Frontal cortex (tissue), 4 donors: ENCODE measurements around the gene MRPL41. TPM values are rescaled to one million over a fixed set of nuclear protein-coding genes. Genes with fewer than 3 reads are reported as not detected.
"Not testable (repeated sequence)": the region's sequence is repeated elsewhere in the genome, so short reads cannot be mapped to it uniquely, and the experiment has no call there.

ENCODE experiments used
- DNase-seq, 2 donors: peaks; one replicate each; pipeline ENCODE4 v3.0.0; 2012; ENCODE audit warnings: low spot score in 2 of 2
- FAIRE-seq: peaks from 2 replicates; lab custom pipeline; 2012; peaks lifted over from hg19 to GRCh38; lab: Jason Lieb, UNC
- total RNA-seq: library from RNA; depleted of rRNA; stranded (reverse); fragments of >200 nt; gene quantifications from one replicate; pipeline ENCODE4 v1.2.3, GENCODE V29; 2014
- donor health status: control.
- donor health status: control.
- donor health status: control.

Gene MRPL41
- total RNA-seq, 1 donor from 2014 or later = 22.4 TPM

DNA sequence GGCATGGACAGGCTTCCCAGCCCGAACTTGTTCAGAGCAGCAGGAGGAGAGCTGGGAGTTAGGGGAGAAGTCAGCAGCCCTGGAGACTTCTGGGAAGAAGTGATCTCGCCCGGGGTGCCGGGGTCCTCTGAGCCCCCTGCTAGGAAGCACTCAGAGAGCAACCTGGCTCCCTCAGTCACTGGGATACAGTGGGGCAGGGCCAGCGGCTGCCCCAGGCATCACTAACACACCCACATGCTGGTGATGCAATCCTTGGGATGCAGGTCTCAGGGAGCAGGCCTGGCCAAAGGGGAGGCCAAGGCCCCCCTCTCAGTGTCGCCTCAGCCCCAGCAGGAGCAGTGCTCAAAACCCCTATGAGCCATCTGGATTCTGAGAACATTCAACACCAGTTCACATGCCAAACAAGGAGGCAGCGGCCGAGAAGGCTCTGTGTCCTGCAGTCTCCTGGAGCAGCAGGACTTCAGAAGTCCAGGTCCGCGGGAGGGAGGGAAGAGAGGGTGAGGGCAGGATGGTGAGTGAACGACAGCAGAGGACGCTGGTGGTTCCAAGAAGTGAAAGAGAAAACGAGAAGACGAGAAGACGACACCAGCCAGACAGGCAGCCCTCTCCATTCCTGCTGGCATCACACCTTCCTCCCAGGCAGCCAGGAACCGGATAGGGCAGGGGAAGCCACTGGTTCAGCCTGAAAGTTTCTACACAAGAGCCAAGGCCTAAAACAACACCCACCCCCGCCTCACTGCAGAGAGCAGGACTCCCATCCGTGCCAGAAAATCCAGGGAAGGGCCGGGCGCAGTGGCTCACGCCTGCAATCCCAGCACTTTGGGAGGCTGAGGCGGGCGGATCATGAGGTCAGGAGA lies 3.8 kb upstream of the MRPL41 start:
- FAIRE-seq (no peak), DNase-seq (no peak)

GRCh38 chr9:137550231-137550621 lies 1.5 kb upstream of the MRPL41 start, which contains the start of gene PNPLA7:
TSS of gene PNPLA7 (minus strand) at chr9:137550402. CDS start at chr9:137550197, 205 bp downstream.
- DNase-seq (peak; percentile 80 to 81), FAIRE-seq (no peak)

DNA sequence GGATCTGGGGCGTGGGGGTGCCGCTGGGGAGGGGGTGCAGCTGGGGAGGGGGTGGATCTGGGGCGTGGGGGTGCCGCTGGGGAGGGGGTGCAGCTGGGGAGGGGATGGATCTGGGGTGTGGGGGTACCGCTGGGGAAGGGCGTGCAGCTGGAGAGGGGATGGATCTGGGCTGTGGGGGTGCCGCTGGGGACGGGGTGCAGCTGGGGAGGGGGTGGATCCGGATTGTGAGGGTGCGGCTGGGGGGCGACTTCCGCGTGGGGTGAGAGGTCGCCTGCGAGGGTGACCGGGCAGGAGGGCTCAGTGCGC lies 768 bp upstream of the MRPL41 start:
- not testable (repeated sequence) for FAIRE-seq, DNase-seq

DNA sequence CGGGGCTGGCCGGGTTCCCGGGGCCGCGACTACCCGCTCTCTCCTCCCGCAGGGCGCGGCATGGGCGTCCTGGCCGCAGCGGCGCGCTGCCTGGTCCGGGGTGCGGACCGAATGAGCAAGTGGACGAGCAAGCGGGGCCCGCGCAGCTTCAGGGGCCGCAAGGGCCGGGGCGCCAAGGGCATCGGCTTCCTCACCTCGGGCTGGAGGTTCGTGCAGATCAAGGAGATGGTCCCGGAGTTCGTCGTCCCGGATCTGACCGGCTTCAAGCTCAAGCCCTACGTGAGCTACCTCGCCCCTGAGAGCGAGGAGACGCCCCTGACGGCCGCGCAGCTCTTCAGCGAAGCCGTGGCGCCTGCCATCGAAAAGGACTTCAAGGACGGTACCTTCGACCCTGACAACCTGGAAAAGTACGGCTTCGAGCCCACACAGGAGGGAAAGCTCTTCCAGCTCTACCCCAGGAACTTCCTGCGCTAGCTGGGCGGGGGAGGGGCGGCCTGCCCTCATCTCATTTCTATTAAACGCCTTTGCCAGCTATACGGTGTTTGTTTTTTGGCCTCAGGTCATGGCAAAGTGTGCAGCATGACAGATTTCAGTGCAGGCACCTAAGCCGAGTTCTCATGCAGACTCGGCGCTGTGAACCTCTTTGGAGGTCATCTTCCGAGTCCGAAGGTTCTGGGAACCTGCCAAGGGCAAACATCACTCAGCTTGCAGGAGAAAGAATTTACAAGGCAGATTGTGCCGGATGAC lies 516 bp downstream of the MRPL41 start:
- FAIRE-seq (no peak), DNase-seq (peak in 1 of 2 donors; percentile 35)

GRCh38 chr9:137553654-137554053 lies 2.0 kb downstream of the MRPL41 start:
- FAIRE-seq = not testable (repeated sequence)

DNA sequence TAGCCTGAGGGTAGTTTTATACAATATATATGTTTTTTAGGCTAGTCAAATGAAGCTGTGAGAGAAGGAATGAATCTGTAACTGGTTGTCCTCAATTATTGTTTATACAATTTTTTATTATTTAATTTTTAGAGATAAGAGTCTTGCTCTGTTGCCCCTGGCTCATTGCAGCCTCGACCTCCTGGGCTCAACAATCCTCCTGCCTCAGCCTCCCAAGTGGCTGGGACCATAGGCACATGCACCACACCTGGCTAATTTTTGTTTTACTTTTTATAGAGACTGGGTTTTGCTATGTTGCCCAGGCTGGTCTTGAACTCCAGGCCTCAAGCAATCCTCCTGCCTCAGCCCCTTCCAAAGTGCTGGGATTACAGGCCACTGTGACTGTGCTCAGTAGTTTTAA lies 2.7 kb downstream of the MRPL41 start:
- FAIRE-seq (no peak), DNase-seq (no peak)

More at GRCh38 chr9:137553654-137554053, 2.0 kb downstream of the MRPL41 start:
- not testable (repeated sequence) for DNase-seq

DNA sequence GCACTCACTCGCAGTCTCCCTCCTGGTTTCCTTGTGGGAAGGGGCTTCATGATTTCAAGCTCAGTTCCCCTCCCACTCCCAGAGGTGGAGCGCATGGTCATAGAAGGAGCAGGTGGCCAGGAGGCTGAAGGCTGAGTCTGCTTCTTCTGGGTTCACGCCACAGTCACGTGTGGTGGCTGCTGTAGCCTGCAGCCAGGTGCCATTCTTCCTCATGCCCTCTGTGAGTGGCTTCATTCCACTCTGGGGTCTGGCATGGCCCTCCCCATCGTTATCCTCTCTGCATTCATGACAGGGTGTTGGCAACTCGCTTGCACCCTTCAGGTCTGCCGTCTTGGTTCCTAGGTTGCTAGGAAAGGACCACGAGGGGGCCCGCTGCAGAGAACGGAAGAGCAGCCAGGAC lies 3.5 kb downstream of the MRPL41 start:
- FAIRE-seq = no peak
- DNase-seq = no peak

DNA sequence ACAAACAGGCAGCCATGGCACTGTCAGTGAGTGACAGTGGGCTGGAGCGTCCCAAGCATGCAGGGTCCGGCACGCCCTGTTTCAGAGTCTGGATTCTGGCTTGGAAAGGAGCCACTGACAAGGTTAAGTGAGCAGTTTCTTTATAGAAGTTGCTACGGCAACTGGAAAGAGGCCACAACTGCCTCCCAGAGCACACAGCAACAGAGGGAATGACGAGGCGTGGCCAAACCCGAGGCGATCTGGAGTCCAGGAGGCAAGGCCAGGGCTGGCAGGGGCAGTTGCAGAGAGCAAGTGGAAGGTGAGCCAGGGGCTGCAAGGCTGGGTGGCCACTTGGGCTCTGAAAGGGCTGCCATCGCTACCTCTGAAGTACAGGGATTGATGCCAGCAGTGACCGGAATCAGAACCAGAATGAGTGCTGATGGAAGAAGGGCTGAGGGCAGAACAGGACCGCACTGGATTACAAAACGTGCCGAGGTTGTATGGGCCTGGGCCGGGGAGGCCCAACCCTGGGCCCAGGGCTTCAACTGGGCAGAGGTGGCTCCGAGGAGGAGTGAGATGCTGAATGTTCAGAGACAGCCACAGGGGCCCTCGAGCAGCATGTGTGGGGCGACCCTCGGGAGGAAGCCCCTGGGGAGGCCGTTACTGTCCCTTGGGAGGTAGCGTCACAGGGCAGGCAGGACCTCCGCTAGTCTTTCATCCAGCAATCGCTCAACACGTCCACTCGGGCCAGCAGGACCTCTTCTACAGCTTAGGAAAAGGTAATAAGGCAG lies 4.6 kb downstream of the MRPL41 start:
- no peak for DNase-seq

GRCh38 chr9:137558127-137558526 lies 6.4 kb downstream of the MRPL41 start:
- FAIRE-seq = no peak
- no peak for DNase-seq

More for the DNA sequence above, 4.6 kb downstream of the MRPL41 start:
- FAIRE-seq = no peak

DNA sequence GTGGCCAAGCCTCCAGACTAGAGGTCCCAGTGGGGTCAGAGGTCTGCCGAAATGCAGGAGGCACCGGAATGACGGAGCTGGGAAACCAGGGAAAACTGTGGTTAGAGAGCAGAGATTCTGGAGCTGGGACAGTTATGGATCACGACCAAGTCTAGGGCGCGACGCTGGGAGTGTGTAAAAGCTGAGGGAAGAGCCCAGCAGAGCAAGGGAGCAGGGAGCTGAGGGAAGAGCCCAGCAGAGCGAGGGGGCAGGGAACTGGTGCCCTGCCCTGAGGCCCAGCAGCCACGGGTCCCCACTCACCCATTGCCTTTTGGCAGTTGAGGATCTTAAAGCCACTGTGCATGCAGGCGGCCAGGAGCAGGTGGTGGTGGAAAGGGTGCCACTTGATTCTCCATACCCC lies 12.5 kb downstream of the MRPL41 start:
- no peak for DNase-seq
- no peak for FAIRE-seq

- FAIRE-seq (no peak), DNase-seq (no peak)
Observed at GRCh38 chr9:137564817-137565411, 13.2 kb downstream of the MRPL41 start.

- FAIRE-seq, DNase-seq: not testable (repeated sequence)
Observed at GRCh38 chr9:137568445-137568844, 16.8 kb downstream of the MRPL41 start.

DNA sequence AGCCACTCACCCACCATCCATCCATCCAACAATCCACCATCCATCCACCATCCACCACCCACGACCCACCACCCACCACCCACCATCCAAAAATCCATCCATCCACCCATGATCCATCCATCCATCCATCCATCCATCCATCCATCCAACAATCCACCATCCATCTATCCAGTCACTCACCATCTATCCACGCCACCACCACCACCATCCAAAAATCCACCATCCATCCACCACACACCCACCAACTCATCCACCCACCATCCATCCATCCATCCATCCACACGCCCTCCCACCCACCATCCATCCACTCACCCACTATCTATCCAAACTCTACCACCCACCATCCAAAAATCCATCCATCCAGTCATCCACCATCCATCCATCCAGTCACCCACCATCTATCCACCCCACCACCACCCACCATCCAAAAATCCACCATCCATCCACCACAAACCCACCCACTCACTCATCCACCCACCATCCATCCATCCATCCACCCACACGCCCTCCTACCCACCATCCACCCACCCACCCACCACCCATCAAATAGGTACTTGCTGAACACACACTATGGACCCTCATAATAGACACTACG lies 18.0 kb downstream of the MRPL41 start:
- DNase-seq (no peak), FAIRE-seq (no peak)

DNA sequence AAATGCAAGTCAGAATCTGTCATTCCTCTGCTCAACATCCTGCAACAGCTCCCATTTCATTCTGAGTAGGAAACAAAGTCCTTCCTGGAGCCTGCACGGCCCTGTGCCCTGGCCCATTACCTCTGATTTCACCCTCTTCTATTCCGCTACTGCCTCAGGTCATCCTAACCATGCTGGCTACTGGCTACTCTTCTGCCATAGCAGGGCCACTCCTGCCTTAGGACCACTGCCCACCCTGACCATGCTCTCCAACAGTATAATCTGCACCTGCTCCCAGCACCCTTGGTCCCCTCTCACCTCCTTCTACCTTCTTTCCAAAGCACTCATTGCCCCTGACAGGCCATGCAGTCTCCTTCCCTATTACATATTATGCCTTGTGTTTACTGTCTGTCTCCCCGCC lies 18.9 kb downstream of the MRPL41 start:
- no peak for FAIRE-seq
- DNase-seq = no peak

DNA sequence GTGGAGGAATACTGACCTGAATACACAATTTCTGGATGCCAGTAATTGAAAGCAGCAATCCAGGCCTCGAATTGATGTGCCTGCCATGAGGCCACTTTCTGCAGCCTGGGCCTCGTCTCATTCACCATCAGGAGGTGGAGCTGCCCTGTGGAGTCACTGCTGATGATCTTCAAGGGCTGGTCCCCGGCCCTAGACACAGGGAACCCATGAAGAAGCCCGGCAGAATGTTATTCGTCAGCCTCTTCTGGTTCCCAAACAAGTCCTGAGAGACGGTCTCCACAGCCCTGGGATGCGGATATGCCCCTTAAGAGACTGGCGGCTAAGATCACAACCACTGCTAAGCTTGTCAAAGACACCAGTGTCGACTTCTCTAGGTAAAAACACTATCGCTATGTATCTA lies 22.5 kb downstream of the MRPL41 start:
- FAIRE-seq = no peak
- DNase-seq = no peak

DNA sequence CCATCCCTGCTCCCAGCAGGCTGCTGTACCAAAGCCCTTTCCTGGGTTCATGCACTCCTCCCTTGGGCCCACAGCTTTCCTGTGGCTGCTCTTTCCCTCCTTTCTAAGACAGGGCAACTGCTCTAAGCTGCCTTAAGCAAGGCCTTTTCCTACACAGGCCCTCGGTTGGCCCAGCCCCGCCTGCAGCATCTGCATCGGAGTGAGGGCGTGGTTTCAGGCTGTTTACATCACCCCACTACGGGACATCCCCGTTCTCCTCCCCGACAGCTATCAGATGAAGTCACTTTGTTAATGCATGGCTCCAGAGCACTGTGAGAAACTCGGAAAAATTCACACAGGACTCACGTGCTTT lies 23.7 kb downstream of the MRPL41 start:
- DNase-seq = no peak
- no peak for FAIRE-seq

DNA sequence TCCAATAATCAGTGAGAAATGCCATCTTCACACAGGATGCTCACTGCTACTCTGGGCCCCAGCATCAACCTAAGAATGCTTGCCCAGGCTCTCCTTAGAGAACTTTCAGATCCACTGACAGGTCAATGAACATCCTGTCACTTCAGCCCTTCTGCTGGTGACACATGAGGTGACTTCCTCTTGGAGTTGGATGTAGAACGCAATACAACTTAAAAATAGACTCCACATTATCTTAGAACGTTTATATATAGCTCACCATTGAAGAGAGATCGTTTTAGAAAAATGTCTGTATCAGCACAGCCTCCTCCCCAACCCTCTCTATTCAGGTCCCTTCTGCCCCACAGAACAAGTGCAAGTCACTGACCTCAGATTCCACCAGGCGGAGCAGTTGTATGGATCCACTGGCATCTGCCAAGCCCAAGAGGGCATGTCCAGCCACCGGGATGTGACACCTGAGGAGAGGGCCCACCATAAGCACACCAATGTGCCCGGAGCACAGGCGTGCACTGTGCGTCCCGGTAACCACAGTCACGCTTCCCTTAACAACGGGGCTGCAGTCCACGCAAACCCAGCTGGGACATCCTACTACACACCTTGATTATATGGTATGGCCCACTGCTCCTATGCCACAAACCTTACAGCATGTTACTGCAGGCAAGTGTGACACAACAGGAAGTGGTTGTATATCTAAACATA lies 24.2 kb downstream of the MRPL41 start:
- FAIRE-seq (no peak), DNase-seq (no peak)

DNA sequence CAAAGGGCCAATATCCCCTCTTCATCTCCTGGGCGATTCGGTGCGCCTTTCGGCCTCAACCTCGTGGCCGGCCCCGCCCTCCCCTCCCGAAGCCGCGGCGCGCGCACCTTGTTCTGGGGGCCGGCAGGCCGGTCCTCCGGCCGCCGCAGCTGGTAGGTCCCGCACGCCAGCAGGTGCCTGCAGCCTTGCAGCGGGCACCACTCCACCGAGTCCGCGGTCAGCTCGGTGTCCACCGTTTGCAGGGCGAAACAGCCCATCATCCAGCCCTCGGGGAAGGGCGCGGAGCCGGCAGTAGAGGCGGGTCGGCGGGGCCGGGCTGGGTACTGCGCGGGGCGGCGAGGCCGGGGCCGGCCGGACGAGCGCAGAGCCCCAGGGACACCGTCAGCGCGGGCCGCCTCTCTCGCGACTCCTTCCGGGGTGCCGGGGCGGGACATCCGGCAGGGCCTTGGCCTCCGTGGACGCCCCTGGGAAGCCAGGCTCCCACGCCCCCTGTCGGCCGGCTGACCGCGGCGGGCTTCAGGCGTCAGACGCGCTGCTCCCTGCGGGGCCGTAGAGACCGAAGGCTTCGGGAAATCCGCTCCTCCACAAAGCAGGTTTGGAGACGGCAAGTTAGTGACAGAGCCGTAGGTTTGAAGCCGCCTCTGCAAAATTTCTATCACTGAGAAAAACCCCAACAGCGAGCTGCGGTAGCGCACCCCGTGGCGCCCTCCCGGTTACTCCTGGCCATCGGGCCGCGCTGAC lies 27.0 kb downstream of the MRPL41 start, which contains the start of gene DPH7:
TSS of gene DPH7 (minus strand) at position 408 of the 741 bp plus-strand sequence. CDS start at position 260, 148 bp downstream.
- FAIRE-seq (no peak), DNase-seq (peak; percentile 98 to 100)
